NCI-H446 treated with DMSO at 0.1 percent for 48 hours (cell line): ENCODE results near the gene PCDHGA5.
"Not testable (repeated sequence)": the region's sequence is repeated elsewhere in the genome, so short reads cannot be mapped to it uniquely, and the experiment has no call there.

Source experiments
- DNase-seq: peaks from one replicate; lab custom pipeline; 2025; lab: John Stamatoyannopoulos, UW

The PCDHGA5 gene

GRCh38 chr5:141351591-141351990, 12.4 kb upstream of the PCDHGA5 start:
- no peak for DNase-seq

- no peak for DNase-seq
These were observed 9.0 kb upstream of the PCDHGA5 start, which contains the start of gene PCDHGA4 for GRCh38 chr5:141354900-141355469. PCDHGA4 (plus strand) TSS chr5:141355021; CDS start chr5:141355108, 87 bp downstream.

GRCh38 chr5:141355641-141356040, 8.3 kb upstream of the PCDHGA5 start:
- DNase-seq: no peak

- no peak for DNase-seq
These were observed 7.8 kb upstream of the PCDHGA5 start for GRCh38 chr5:141356133-141356532.

DNA sequence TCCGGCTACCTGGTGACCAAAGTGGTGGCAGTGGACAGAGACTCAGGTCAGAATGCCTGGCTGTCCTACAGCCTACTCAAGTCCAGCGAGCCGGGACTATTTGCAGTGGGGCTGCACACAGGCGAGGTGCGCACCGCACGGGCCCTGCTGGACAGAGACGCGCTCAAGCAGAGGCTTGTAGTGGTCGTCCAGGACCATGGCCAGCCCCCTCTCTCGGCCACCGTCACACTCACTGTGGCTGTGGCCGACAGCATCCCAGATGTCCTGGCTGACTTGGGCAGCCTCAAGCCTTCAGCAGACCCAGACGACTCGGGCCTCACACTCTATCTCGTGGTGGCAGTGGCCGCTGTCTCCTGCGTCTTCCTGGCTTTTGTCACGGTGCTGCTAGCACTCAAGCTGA, 7.0 kb upstream of the PCDHGA5 start:
- DNase-seq: no peak

DNA sequence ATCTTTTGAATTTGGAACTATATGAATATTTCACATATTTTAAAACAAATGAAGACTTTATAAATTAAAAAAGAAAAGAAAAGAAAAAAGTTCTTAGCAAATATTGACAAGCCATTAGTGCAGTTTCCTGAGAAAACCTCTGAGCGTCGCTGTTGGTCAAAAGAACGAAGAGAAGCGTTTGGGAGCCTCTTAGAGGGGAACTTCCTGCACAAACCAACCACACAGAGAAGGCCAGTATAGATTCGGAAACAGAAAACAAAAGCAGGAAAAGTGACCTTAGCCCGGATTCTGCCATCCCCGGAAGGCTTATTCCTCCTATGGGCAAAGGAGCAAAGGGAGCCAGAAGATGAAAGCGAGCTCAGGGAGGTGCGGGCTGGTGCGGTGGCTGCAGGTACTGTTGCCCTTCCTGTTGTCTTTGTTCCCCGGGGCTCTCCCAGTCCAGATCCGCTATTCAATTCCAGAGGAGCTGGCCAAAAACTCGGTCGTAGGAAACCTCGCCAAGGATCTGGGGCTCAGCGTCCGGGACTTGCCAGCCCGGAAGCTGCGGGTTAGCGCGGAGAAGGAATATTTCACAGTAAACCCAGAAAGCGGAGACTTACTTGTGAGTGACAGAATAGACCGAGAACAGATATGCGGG, 4.1 kb upstream of the PCDHGA5 start, which contains the start of gene PCDHGB2:
PCDHGB2 (plus strand) TSS at position 205 of the 637 bp plus-strand sequence; CDS start at position 347, 142 bp downstream.
- DNase-seq: peak; percentile 51

DNA sequence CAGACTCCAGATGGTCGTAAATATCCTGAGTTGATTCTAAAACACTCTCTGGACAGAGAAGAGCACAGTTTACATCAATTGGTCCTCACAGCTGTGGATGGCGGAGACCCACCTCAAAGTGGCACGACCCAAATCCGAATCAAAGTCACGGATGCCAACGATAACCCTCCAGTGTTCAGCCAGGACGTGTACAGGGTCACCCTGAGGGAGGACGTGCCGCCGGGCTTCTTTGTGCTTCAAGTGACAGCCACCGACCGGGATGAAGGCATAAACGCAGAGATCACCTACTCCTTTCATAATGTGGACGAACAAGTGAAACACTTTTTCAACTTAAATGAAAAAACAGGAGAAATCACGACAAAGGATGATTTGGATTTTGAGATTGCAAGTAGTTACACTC, 3.3 kb upstream of the PCDHGA5 start:
- DNase-seq: no peak

DNA sequence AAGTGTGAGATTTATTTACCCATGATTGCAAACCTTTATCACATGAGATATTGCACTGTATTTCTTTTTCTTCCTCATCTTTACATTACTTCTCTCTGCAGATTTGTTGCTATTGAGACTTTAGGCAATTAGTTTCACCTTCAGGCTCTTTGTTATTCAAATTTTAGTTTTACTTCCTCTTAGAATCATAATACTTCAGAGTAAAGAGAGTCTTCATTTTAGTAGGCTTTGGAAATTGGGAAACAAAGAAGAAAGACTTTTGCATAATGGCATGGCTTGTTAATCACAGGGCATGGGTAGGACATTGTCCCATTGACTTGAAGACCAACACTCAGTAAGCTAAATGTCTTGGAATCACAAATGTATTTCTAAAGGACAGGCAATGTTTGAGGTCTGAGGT, 1.2 kb upstream of the PCDHGA5 start:
- no peak for DNase-seq

DNA sequence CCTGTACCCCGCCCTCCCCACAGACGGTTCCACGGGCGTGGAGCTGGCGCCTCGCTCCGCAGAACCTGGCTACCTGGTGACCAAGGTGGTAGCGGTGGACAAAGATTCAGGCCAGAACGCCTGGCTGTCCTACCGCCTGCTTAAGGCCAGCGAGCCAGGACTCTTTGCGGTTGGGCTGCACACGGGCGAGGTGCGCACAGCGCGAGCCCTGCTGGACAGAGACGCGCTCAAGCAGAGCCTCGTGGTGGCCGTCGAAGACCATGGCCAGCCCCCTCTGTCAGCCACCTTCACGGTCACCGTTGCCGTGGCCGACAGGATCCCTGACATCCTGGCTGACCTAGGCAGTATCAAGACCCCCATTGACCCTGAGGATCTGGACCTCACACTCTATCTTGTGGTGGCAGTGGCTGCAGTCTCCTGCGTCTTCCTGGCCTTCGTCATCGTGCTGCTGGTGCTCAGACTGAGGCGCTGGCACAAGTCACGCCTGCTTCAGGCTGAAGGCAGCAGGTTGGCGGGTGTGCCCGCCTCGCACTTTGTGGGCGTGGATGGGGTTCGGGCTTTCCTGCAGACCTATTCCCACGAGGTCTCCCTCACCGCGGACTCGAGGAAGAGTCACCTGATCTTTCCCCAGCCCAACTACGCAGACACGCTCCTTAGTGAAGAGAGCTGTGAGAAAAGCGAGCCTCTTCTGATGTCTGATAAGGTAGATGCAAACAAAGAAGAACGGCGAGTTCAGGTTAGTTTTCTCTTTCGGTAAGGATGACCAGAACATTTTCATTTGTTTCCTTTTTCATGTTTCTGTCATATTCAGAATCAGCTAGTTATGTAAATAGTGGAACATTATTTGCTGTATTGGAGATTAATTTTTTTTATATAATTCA, 2.3 kb downstream of the PCDHGA5 start:
- DNase-seq: no peak

DNA sequence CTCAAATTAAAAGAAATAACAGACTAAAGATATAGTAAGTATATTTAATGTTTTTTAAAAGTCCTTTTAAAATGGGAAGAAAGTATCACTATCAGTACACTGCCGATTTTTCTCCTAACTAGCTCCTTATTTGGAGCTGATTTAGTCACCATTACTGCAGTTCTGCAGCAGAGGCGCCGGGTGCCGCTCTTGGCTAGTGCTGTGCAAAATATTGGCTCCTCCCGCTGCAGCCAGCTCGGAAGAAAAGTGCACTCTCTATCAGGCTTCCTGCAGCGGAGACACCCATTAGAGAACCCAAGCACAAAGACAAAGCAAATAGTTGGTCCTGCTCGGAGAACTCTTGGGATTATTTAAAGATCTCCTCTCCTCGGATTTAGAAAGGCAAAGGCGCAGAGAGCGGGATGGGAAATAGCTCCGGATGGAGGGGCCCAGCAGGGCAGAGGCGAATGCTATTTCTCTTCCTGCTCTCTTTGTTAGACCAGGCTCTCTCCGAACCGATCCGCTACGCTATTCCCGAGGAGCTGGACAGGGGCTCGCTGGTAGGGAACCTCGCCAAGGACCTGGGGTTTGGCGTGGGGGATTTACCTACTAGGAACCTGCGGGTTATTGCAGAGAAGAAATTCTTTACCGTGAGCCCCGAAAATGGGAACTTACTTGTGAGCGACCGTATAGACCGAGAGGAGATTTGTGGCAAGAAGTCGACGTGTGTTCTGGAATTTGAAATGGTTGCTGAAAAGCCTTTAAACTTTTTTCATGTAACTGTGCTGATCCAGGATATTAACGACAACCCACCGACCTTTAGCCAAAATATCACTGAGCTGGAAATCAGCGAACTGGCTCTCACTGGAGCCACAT, 6.3 kb downstream of the PCDHGA5 start, which contains the start of gene PCDHGB3:
PCDHGB3 (plus strand) TSS at position 249 of the 855 bp plus-strand sequence; CDS start at position 402, 153 bp downstream.
- DNase-seq: no peak

- no peak for DNase-seq
These were observed 7.9 kb downstream of the PCDHGA5 start for GRCh38 chr5:141371572-141372475.

- no peak for DNase-seq
These were observed 9.8 kb downstream of the PCDHGA5 start, which contains the start of gene PCDHGA6 for GRCh38 chr5:141373673-141374317. PCDHGA6 (plus strand) TSS chr5:141373891; CDS start chr5:141374084, 193 bp downstream.

- no peak for DNase-seq
These were observed 10.7 kb downstream of the PCDHGA5 start for GRCh38 chr5:141374627-141375026.

DNA sequence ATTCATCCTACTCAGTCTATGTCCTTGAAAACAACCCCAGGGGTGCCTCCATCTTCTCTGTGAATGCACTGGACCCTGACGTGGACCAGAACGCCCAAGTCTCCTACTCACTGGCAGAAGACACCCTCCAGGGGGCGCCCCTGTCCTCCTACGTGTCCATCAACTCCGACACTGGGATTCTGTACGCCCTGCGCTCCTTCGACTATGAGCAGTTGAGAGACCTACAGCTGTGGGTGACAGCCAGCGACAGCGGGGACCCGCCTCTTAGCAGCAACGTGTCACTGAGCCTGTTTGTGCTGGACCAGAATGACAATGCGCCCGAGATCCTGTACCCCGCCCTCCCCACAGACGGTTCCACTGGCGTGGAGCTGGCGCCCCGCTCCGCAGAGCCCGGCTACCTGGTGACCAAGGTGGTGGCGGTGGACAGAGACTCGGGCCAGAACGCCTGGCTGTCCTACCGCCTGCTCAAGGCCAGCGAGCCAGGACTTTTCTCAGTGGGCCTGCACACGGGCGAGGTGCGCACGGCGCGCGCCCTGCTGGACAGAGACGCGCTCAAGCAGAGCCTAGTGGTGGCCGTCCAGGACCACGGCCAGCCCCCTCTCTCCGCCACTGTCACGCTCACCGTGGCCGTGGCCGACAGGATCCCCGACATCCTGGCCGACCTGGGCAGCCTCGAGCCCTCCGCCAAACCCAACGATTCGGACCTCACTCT, 11.6 kb downstream of the PCDHGA5 start:
- not testable (repeated sequence) for DNase-seq

- no peak for DNase-seq
These were observed 18.7 kb downstream of the PCDHGA5 start, which contains the start of gene PCDHGA7 for GRCh38 chr5:141382469-141383294. PCDHGA7 (plus strand) TSS chr5:141382742; CDS start chr5:141382900, 158 bp downstream.

- DNase-seq: no peak
These were observed 19.4 kb downstream of the PCDHGA5 start for GRCh38 chr5:141383345-141383744.

DNA sequence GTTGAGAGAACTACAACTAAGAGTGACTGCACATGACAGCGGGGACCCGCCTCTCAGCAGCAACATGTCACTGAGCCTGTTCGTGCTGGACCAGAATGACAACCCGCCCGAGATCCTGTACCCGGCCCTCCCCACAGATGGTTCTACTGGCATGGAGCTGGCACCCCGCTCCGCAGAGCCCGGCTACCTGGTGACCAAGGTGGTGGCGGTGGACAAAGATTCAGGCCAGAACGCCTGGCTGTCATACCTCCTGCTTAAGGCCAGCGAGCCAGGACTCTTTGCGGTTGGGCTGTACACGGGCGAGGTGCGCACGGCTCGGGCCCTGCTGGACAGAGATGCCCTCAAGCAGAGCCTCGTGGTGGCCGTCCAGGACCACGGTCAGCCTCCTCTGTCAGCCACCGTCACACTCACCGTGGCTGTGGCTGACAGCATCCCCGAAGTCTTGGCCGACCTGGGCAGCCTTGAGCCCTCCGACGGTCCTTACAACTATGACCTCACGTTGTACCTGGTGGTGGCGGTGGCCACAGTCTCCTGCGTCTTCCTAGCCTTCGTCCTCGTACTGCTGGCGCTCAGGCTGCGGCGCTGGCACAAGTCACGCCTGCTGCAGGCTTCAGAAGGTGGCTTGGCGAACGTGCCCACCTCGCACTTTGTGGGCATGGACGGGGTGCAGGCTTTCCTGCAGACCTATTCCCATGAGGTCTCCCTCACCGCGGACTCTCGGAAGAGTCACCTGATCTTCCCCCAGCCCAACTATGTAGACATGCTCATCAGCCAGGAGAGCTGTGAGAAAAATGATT, 20.7 kb downstream of the PCDHGA5 start:
- DNase-seq: no peak
